ENCODE data around the gene ZNG1C.
"Not testable (repeated sequence)": the region's sequence is repeated elsewhere in the genome, so short reads cannot be mapped to it uniquely, and the experiment has no call there.

The ZNG1C gene

GRCh38 chr9:68343242-68343641 is 101.5 kb downstream of the ZNG1C start:
- DNase-seq, result not testable (repeated sequence)

- not testable (repeated sequence) for DNase-seq
Observed at GRCh38 chr9:68343992-68344391, 102.2 kb downstream of the ZNG1C start.
